ENCODE data around the gene KIF2A.

GRCh38 chr5:62312036-62312435, 6.0 kb downstream of the KIF2A start:
- no peak for TF ChIP-seq CTCF (IDR thresholded peaks at IDR 0.05 in 2 of 3, conservative IDR thresholded peaks at IDR 0.05 in 1 of 3; ENCODE audit: insufficient read depth in 2 of 3, low read depth in 1 of 3, low read length in 3 of 3)
- no peak for TF ChIP-seq MEIS2 (IDR thresholded peaks at IDR 0.05; ENCODE audit: partially characterized antibody)
- no peak for TF ChIP-seq ELF4 (CRISPR knock-in tag; IDR thresholded peaks at IDR 0.05)
- TF ChIP-seq EP300 (IDR thresholded peaks at IDR 0.05; ENCODE audit: low read length): no peak
- no peak for TF ChIP-seq ZNF143 (CRISPR knock-in tag; IDR thresholded peaks at IDR 0.05)
